HuH-7 (cell line): ENCODE data around the gene TFDP2.
"Not testable (repeated sequence)": the region's sequence is repeated elsewhere in the genome, so short reads cannot be mapped to it uniquely, and the experiment has no call there.

Experiments
- DNase-seq: peaks from one replicate; pipeline ENCODE4 v3.0.0; 2011; ENCODE audit warnings: low spot score

The TFDP2 gene

GRCh38 chr3:142127941-142128658, 21.2 kb downstream of the TFDP2 start:
- no peak for DNase-seq

DNA sequence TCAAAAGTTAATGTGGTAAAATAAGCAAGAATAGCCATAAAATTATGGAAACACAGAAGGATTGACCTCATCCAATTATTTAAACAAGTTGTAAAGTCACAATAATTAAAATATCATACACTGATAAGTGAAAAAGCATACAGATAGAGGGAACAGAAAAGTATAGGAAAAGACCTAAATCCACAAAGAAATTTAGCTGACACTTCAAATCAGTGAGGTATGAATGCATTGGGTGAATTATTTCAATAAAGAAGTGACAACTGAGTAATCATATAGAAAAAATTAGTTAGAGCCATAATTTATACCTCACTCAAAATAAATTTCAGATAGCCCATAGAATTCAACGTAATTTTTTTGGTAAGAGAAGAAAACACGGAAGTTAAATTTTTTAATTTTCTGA, 25.1 kb downstream of the TFDP2 start:
- no peak for DNase-seq

GRCh38 chr3:142120707-142121106, 28.6 kb downstream of the TFDP2 start:
- DNase-seq: no peak

DNA sequence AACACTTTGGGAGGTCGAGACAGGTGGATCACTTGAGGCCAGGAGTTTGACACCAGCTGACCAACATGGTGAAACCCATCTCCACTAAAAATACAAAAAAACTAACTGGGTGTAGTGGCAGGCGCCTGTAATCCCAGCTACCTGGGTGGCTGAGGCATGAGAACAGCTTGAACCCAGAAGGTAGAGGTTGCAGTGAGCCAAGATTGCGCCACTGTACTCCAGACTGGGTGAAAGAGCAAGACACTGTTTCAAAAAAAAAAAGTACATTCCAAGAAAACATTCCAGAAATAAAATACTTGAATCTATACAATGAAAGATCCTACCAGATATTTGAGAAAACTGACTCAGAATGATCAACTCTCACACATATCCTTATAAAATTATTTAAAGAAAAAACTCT, 30.4 kb downstream of the TFDP2 start:
- no peak for DNase-seq

- DNase-seq: peak; percentile 15
Observed at GRCh38 chr3:142117056-142117851, 32.1 kb downstream of the TFDP2 start.

- DNase-seq: no peak
Observed at GRCh38 chr3:142115867-142116668, 33.3 kb downstream of the TFDP2 start.

DNA sequence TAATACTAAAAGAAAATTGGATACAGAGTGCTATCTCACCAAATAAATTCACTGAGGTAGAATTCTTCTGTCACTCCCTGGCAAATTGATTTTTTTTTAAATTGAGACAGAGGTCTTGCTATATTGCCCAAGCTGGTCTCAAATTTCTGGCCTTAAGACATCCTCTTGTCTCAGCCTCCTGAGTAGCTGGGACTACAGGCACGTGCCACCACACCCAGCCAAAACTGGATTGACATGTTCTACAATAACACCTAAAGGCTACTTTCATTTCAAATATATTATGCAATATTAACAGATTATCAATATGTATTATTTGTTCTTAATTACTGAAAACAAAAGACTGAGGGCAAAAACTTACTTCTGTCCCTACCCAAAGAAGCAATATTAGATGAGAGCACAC, 36.7 kb downstream of the TFDP2 start:
- no peak for DNase-seq

DNA sequence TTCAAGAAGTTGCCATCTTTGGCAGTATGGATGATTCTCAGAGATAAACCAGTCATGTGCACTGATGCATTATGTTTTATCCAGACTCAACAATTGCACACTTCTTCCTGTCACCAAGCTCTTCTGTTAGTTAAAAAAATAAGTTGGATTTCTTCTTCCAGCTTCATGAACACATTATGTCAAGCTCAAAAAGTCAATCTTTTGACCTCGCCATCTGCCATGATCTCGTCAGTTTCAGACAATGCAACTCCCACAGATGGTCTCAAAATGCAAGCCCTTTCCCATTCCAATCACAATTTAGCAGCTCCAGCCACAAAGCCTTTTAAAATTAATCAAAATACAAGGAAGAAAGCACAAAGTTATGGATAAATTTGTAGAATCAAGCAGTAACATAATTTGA, 42.8 kb downstream of the TFDP2 start:
- DNase-seq: no peak

DNA sequence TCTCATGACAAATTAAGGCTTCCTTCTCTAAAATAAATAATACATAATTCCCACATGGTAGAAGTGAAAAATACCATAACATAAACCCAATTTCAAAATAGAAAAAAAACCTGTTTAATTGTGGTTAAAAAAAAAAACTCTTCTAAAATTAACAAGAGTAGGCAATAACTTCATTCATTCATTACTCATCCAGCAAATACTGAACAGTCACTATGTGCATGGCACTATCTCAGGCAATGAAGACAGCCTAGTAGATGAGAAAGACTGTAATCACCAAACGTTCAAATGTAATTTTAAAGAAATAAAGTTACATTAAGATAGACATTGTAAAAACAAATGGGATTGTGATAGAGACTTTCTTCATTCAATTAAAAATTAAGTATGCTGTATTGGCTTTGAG, 43.4 kb downstream of the TFDP2 start:
- no peak for DNase-seq

DNA sequence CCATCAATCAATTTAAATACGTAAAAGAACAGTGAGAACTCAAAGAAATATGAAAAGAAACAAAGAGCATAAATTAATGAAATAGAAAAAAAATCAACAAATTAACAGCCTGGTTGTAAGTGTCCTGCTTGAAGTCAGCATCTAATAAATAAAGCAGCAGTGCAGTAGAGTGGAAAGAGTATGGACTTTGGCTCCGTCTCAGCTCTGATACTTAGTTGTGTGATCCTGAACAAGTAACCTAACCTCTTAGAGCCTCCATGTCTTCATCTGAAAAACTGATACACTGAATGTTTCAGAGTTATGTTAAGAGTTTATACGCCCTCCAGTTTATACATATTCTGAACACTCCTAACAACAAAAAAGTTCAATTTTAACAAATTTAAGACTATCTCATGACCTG, 44.6 kb downstream of the TFDP2 start:
- DNase-seq: no peak

- DNase-seq: no peak
Observed at GRCh38 chr3:142098964-142099363, 50.4 kb downstream of the TFDP2 start.

- DNase-seq: no peak
Observed at GRCh38 chr3:142097099-142097843, 52.1 kb downstream of the TFDP2 start.

- no peak for DNase-seq
Observed at GRCh38 chr3:142095841-142096240, 53.5 kb downstream of the TFDP2 start.

DNA sequence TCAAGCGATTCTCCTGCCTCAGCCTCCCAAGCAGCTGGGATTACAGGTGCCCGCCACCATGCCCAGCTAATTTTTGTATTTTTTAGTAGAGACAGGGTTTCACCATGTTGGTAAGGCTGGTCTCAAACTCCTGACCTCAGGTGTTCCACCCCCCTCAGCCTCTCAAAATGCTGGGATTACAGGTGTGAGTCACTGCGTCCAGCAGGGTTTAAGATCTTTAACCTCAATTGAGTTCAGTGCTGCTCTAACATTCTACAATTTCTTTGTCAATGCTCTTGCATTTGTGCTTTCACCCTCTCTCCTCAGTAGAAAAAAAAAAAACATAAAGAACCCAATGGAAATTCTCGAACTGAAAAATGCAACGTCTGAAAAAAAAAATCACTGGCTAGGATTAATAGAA, 60.4 kb downstream of the TFDP2 start:
- DNase-seq: not testable (repeated sequence)

DNA sequence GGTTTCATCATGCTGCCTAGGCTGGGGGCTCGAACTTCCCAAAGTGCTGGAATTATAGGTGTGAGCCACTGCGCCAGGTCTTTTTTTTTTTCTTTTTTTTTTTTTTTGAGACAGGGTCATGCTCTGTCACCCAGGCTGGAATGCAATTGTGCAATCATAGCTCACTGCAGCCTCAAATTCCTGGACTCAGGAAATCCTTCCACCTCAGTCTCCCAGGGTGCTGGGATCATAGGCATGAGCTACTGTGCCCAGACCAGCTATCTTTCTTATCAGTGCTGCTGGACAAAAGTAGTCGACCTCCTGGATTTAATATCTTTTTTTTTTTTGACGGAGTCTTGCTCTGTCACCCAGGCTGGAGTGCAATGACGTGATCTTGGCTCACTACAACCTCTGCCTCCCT, 60.8 kb downstream of the TFDP2 start:
- DNase-seq: no peak

GRCh38 chr3:142087676-142088075, 61.7 kb downstream of the TFDP2 start:
- no peak for DNase-seq

- peak; percentile 11 for DNase-seq
Observed at GRCh38 chr3:142086581-142087090, 62.7 kb downstream of the TFDP2 start.

GRCh38 chr3:142081178-142081577, 68.2 kb downstream of the TFDP2 start:
- no peak for DNase-seq

DNA sequence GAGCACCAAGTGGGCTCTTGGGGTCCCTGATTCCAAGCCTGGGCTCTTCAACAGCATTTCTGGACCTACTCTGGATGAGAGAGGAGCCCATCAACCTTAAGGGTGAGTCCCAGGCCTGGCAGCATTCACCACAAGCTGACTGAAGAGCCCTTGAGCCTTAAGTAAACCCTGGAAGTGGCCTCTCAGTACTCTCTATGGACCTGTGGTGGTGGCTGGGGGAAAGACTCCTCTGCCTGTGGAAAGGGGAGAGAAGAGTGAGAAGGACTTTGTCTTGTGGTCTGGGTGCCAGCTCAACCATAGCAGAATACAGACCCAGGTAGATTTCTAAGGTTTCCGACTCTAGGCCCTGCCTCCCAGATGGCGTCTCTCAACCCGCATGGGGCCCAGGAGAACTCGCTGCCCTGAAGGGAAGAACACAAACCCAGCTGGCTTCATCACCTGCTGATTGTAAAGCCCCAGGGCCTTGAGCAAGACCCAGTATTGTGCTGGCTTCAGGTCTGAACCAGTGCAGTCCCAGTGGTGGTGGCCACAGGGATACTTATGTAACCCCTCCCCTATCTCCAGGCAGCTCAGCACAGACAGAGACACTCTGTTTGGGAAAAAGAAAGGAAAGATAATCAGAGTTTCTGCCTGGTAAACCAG, 71.4 kb downstream of the TFDP2 start:
- DNase-seq: no peak

DNA sequence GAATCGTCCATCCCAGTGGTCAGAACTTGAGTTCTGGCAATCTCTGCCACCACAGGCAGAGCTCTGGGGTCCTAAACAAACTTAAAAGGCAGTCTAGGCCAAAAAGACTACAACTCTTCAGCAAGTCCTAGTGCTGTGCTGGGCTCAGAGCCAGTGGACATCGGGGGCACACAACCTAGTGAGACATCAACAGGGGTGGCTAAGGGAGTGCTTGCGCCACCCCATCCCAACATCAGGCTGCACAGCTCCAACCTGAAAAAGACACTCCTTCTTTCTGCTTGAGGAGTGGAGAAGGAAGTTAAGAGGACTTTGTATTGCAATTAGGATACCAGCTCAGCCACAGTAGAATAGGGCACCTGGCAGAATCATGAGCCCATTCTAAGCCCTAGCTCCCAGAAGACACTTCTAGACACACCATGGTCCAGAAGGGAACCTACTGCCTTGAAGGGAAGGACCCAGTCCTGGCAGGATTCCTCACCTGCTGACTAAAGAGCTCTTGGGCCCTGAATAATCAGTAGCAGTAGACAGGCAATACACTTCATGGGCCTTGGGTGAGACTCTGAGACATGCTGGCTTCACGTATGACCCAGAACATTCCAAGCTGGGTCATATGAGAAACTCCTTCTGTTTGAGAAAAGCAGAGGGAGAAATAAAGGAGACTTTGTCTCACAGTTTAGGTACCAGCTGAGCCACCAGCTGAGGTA, 72.0 kb downstream of the TFDP2 start:
- no peak for DNase-seq

DNA sequence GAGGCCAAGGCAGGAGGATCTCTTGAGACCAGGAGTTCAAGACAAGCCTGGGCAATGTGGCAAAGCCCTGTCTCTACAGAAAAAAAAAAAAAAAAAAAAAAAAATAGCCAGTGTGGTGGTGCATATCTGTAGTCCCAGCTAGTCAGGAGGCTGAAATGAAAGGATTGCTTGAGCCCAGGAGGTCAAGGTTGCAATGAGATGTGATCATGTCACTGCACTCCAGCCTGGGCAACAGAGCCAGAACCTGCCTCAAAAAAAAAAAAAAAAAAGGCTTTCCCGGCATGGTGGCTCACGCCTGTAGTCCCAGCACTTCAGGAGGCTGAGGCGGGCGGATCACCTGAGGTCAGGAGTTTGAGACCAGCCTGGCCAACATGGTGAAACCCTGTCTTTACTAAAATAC, 73.7 kb downstream of the TFDP2 start:
- not testable (repeated sequence) for DNase-seq
